ENCODE data around the gene NOX5. TPM values are rescaled to one million over a fixed set of nuclear protein-coding genes. Genes with fewer than 3 reads are reported as not detected.

The NOX5 gene
- polyA plus RNA-seq, 2 of the 4 experiments (the other 2 are of a cell fraction), result 0.19 to 0.22 TPM

GRCh38 chr15:69037977-69038376, 23.5 kb downstream of the NOX5 start:
- peaks cover 11% of the 10 kb centered on the region for H3K4me1 ChIP-seq
- no peak overlapping the region for H3K4me3 ChIP-seq
- ATAC-seq (no peak), DNase-seq (ENCODE audit: low read depth in 1 of 2, low spot score in 1 of 2) (no peak), FAIRE-seq (no peak)
- TF ChIP-seq E2F6 (IDR thresholded peaks at IDR 0.05; ENCODE audit: borderline replicate concordance, low read depth) (no peak), ESRRA (IDR thresholded peaks at IDR 0.05; ENCODE audit: borderline replicate concordance, low read length) (no peak), MYC (IDR thresholded peaks at IDR 0.05; ENCODE audit: borderline replicate concordance, low read length) (no peak)
- H3K27ac ChIP-seq, result no peak overlapping the region
- ChIA-PET POLR2A (no interaction called here), CTCF (interaction anchor here (0.5 to 11.4 kb wide), 7 partner anchors 9 to 604 kb away, joined by 3 to 125 read pairs (median 20); partner anchors contain the start of gene NOX5)
- H3K9me3 ChIP-seq, result no peaks in the 10 kb centered on the region
- WGBS (ENCODE audit: missing lambda C conversion rate), result 68% methylated on average over 5 of the region's 5 CpGs
- H3K4me2 ChIP-seq, result no peak overlapping the region

- WGBS (ENCODE audit: missing lambda C conversion rate), result 84% methylated on average over 3 of the region's 3 CpGs
- ChIA-PET POLR2A (no interaction called here), CTCF (interaction anchor here (0.6 to 11.4 kb wide), 4 partner anchors 17 to 355 kb away, joined by 3 to 125 read pairs (median 8); partner anchors contain the start of gene NOX5)
- ATAC-seq, result no peak
- Histone ChIP-seq H3K9me3 (no peaks in the 10 kb centered on the region), H3K4me2 (no peak overlapping the region), H3K4me3 (no peak overlapping the region), H3K27ac (no peak overlapping the region), H3K4me1 (peaks cover 12% of the 10 kb centered on the region)
- TF ChIP-seq HDAC2 (IDR thresholded peaks at IDR 0.05), result no peak
- no peak for TF ChIP-seq GATA3 (IDR thresholded peaks at IDR 0.05; ENCODE audit: borderline replicate concordance)
- no peak for TF ChIP-seq JUNB (IDR thresholded peaks at IDR 0.05)
- TF ChIP-seq ATOH8 (CRISPR knock-in tag; IDR thresholded peaks at IDR 0.05; ENCODE audit: low read depth), result no peak
- TF ChIP-seq EP300 (IDR thresholded peaks at IDR 0.05), result no peak
- TF ChIP-seq HES2 (IDR thresholded peaks at IDR 0.05), result no peak
- TF ChIP-seq E2F6 (IDR thresholded peaks at IDR 0.05; ENCODE audit: borderline replicate concordance, low read depth), result no peak
- no peak for TF ChIP-seq PBX3 (IDR thresholded peaks at IDR 0.05)
- no peak for TF ChIP-seq CTCF (IDR thresholded peaks at IDR 0.05)
- FAIRE-seq, result no peak
- DNase-seq (ENCODE audit: low read depth in 1 of 2, low spot score in 1 of 2), result no peak
These were observed 24.0 kb downstream of the NOX5 start for GRCh38 chr15:69038508-69038907.

- peaks cover 11% of the 10 kb centered on the region for H3K4me1 ChIP-seq
- no peak for TF ChIP-seq HDAC2 (IDR thresholded peaks at IDR 0.05)
- TF ChIP-seq PHF8 (IDR thresholded peaks at IDR 0.05; ENCODE audit: borderline replicate concordance, low read depth), result no peak
- no peak for TF ChIP-seq JUN (IDR thresholded peaks at IDR 0.05)
- no peak for TF ChIP-seq RARB (CRISPR knock-in tag; IDR thresholded peaks at IDR 0.05)
- TF ChIP-seq FOSB (CRISPR knock-in tag; IDR thresholded peaks at IDR 0.05), result no peak
- TF ChIP-seq CHD2 (IDR thresholded peaks at IDR 0.05; ENCODE audit: low read length, partially characterized antibody), result no peak
- no peak for TF ChIP-seq RFX5 (IDR thresholded peaks at IDR 0.05)
- no peak for TF ChIP-seq CHD4 (IDR thresholded peaks at IDR 0.05; ENCODE audit: borderline replicate concordance)
- WGBS (ENCODE audit: missing lambda C conversion rate), result 75% methylated on average over 6 of the region's 6 CpGs
- no peak overlapping the region for H3K4me2 ChIP-seq
- DNase-seq (ENCODE audit: low read depth in 1 of 2, low spot score in 1 of 2), result no peak
- no peak for ATAC-seq
- FAIRE-seq, result no peak
- H3K9me3 ChIP-seq, result no peaks in the 10 kb centered on the region
- CTCF ChIA-PET, result interaction anchor here (0.7 to 11.4 kb wide), 11 partner anchors 9 to 1140 kb away, joined by 3 to 125 read pairs (median 3); partner anchors contain the start of gene NOX5
- H3K4me3 ChIP-seq, result no peak overlapping the region
- POLR2A ChIA-PET, result no interaction called here
- H3K27ac ChIP-seq, result no peak overlapping the region
These were observed 25.2 kb downstream of the NOX5 start for GRCh38 chr15:69039516-69040225.

Measured in A549 (cell line).